ENCODE data around the gene PRELID1. TPM values are rescaled to one million over a fixed set of nuclear protein-coding genes. Genes with fewer than 3 reads are reported as not detected.

Gene PRELID1
- total and polyA plus RNA-seq, 12 donors, result 32.3 to 166 (median 37.1) TPM

- ATAC-seq (peak; percentile 72 to 96 (median 89)), DNase-seq (peak in 1 of 2 donors; percentile 62)
- Histone ChIP-seq H3K4me3 (no peak overlapping the region), H3K27me3 (no peaks in the 10 kb centered on the region), H3K4me1 (peaks cover 0 to 16% (median 11%) of the 10 kb centered on the region in 9 donors), H3K9me3 (no peaks in the 10 kb centered on the region), H3K27ac (peak overlapping the region in 9 of 10 donors; percentile 38 to 74 (median 62)), H3K36me3 (peaks cover 0 to 43% (median under 1%) of the 10 kb centered on the region in 9 donors)
- WGBS, 2 donors, result 65 to 67% methylated on average over 28 of the region's 28 CpGs
- TF ChIP-seq CTCF (IDR thresholded peaks at IDR 0.05), result no peak
- intact Hi-C loops (cut with DNase I), result loop anchor here in 2 of 10 donors (5.0 to 10.0 kb wide), 2 partner anchors 44 to 47 kb away; no protein-coding TSS in a partner anchor
These were observed 24.2 kb downstream of the PRELID1 start for GRCh38 chr5:177327539-177328522.

- peak overlapping the region in 6 of 10 donors; percentile 40 to 71 (median 65) for H3K27ac ChIP-seq
- peaks cover 0 to 16% (median 11%) of the 10 kb centered on the region in 9 donors for H3K4me1 ChIP-seq
- no peaks in the 10 kb centered on the region for H3K27me3 ChIP-seq
- ATAC-seq (no peak), DNase-seq (no peak)
- H3K36me3 ChIP-seq, result peaks cover 0 to 50% (median 9%) of the 10 kb centered on the region in 9 donors
- no peak for TF ChIP-seq CTCF (IDR thresholded peaks at IDR 0.05)
- H3K9me3 ChIP-seq, result no peaks in the 10 kb centered on the region
- WGBS, 2 donors, result 90 to 95% methylated on average over 19 of the region's 19 CpGs
- no peak overlapping the region for H3K4me3 ChIP-seq
- intact Hi-C loops (cut with DNase I), result loop anchor here in 2 of 10 donors (5.0 to 10.0 kb wide), 2 partner anchors 44 to 46 kb away; no protein-coding TSS in a partner anchor
These were observed 25.1 kb downstream of the PRELID1 start for GRCh38 chr5:177328545-177329231.

GRCh38 chr5:177329883-177330282 is 26.3 kb downstream of the PRELID1 start:
- H3K27me3 ChIP-seq, result no peaks in the 10 kb centered on the region
- peaks cover 0 to 26% (median 15%) of the 10 kb centered on the region in 9 donors for H3K4me1 ChIP-seq
- 86 to 91% methylated on average over 6 of the region's 6 CpGs for WGBS, 2 donors
- peaks cover 0 to 62% (median 18%) of the 10 kb centered on the region in 9 donors for H3K36me3 ChIP-seq
- intact Hi-C loops (cut with DNase I), result loop anchor here in 2 of 10 donors (5.0 to 10.0 kb wide), 2 partner anchors 42 to 45 kb away; no protein-coding TSS in a partner anchor
- TF ChIP-seq CTCF (IDR thresholded peaks at IDR 0.05), result no peak
- H3K9me3 ChIP-seq, result no peaks in the 10 kb centered on the region
- ATAC-seq (no peak), DNase-seq (no peak)
- H3K27ac ChIP-seq, result no peak overlapping the region
- H3K4me3 ChIP-seq, result no peak overlapping the region
